DOHH2 (cell line): Measurements from ENCODE around the gene AP3D1.

Source experiments
- EZH2phosphoT487 ChIP-seq: fragments of 200-600 bp; sonication (generic); IDR thresholded peaks from 2 replicates; pipeline ENCODE4 v1.6.1; 2017; ENCODE audit warnings: borderline replicate concordance, mild to moderate bottlenecking, antibody characterized with exemption, low read length, moderate library complexity, mixed read lengths
- TF ChIP-seq, protein P1 (sequence below): fragments of 200-600 bp; sonication (generic); IDR thresholded peaks from one replicate; pipeline ENCODE4 v1.5.1; 2014; ENCODE audit warnings: antibody characterized with exemption, mild to moderate bottlenecking, low read depth, low read length; ENCODE audit not compliant: poor library complexity, severe bottlenecking

DNA sequence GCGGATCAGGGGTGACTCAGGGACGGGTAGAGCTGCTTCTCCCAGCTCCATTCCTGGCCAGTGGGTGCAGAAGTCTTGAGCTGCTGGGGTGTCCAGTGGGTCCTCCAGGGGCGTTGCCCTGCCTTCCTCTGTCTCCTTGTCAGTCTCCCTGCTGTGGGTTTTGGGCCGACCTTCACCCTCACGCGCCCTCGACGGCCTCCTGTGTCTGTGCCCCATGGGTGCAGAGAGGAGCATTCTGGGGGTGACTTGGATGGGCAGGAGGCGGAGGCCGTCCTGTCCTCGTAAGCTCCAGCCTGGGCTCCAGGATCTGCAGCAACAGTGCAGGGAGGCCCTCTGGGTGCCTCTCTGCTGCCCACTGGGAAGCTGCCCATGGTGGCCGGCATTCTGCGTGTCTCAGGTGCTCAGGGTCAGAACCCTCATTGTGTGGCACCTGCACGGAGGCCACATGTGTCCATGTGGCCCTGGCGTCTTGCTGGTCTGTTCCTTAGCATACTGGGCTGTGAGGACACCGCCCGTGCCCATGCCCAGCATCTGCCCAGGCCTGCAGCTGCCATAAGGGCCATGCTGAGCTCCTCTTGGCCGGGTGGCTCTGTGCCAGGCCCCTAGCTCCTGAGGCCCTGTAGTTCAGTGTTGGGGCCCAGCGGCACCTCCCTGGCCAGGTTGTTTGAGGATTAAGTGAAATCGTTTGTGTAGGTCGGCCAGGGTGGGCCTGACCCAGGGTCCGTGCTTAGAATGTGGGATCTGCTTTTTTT lies 29.7 kb upstream of the AP3D1 start:
- TF ChIP-seq, protein P1, sequence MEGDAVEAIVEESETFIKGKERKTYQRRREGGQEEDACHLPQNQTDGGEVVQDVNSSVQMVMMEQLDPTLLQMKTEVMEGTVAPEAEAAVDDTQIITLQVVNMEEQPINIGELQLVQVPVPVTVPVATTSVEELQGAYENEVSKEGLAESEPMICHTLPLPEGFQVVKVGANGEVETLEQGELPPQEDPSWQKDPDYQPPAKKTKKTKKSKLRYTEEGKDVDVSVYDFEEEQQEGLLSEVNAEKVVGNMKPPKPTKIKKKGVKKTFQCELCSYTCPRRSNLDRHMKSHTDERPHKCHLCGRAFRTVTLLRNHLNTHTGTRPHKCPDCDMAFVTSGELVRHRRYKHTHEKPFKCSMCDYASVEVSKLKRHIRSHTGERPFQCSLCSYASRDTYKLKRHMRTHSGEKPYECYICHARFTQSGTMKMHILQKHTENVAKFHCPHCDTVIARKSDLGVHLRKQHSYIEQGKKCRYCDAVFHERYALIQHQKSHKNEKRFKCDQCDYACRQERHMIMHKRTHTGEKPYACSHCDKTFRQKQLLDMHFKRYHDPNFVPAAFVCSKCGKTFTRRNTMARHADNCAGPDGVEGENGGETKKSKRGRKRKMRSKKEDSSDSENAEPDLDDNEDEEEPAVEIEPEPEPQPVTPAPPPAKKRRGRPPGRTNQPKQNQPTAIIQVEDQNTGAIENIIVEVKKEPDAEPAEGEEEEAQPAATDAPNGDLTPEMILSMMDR: no peak
- TF ChIP-seq EZH2phosphoT487: no peak
